ENCODE data around the gene TIMM8A.

The TIMM8A gene

DNA sequence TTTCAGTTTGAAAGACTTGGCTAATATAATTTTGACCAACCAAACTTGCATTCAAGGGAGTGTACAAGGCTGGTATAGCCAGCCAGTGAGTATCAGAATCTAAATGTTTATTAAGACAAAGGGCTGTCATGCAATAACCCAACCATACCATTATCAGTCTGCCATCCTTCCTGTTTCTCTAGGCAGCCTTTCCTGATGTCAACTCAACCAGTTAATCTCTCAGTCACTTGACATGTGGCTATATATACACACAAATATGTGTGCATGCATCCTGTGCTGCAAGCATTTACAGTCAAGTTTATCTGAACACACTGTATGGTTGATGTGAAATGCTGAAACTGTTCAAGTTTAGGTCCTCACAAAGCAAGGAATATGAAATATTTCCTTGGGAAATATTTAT is 20.3 kb upstream of the TIMM8A start:
- Histone ChIP-seq H3K4me3 (ENCODE audit: low read depth, low read length) (no peak overlapping the region), H3K36me3 (replicated peaks) (no peaks in the 10 kb centered on the region), H3K27me3 (replicated peaks) (no peaks in the 10 kb centered on the region), H3K27ac (no peak overlapping the region)
- DNase-seq, result no peak
- in situ Hi-C loops (cut with HindIII; ENCODE audit: low pct_ligation_motif_present, low sequenced_read_pairs), result no loop called here
- TF ChIP-seq, protein P1, sequence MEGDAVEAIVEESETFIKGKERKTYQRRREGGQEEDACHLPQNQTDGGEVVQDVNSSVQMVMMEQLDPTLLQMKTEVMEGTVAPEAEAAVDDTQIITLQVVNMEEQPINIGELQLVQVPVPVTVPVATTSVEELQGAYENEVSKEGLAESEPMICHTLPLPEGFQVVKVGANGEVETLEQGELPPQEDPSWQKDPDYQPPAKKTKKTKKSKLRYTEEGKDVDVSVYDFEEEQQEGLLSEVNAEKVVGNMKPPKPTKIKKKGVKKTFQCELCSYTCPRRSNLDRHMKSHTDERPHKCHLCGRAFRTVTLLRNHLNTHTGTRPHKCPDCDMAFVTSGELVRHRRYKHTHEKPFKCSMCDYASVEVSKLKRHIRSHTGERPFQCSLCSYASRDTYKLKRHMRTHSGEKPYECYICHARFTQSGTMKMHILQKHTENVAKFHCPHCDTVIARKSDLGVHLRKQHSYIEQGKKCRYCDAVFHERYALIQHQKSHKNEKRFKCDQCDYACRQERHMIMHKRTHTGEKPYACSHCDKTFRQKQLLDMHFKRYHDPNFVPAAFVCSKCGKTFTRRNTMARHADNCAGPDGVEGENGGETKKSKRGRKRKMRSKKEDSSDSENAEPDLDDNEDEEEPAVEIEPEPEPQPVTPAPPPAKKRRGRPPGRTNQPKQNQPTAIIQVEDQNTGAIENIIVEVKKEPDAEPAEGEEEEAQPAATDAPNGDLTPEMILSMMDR (IDR thresholded peaks at IDR 0.05; ENCODE audit: low read depth, low read length, missing control alignments), result no peak

DNA sequence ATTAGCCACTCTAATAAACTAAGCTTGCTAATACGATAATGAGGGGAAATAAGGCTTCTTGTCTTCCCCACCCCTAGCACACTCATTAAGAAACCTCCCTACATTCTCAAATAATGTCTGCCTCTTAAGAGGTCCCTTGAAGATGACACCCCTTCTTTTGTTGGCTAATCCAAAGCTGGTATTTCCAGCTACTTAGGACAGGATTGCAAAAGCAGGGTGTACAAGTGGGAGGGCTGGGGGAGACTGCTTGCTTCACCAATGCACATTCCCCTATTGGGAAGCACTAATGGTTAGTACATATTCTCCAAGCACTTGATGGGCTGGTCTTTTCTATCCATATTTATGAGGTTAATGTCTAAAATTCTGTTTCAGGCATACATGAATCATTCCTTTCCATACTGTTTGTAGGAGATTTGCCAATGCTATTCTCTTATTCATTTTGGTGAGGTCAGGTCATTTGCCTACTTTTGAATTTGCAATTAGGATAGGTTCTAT is 16.8 kb upstream of the TIMM8A start:
- H3K27ac ChIP-seq, result no peak overlapping the region
- no peak overlapping the region for H3K4me3 ChIP-seq (ENCODE audit: low read depth, low read length)
- in situ Hi-C loops (cut with HindIII; ENCODE audit: low pct_ligation_motif_present, low sequenced_read_pairs), result no loop called here
- no peaks in the 10 kb centered on the region for H3K27me3 ChIP-seq (replicated peaks)
- DNase-seq, result no peak
- TF ChIP-seq, protein P1 (IDR thresholded peaks at IDR 0.05; ENCODE audit: low read depth, low read length, missing control alignments), result no peak
- no peaks in the 10 kb centered on the region for H3K36me3 ChIP-seq (replicated peaks)

DNA sequence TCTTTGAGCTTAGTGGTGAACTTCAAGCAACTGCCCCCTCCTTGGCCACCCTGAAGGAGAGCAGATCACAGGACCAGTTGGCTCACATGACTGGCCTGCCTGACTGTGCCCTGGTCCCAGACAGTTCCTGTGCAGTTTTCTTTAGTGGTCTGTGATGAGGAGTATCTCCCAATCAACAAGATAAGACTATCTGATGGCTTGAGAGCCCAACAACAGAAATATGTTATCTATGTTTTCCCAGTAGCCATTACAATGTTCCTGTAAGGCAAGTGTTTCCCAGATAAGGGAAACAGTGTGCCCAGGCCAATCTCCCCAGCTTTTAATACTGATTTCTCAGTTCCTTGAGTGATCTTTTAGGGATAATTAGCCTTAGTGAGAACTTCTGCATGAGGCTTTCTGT is 14.2 kb upstream of the TIMM8A start:
- H3K27me3 ChIP-seq (replicated peaks), result no peaks in the 10 kb centered on the region
- TF ChIP-seq, protein P1 (IDR thresholded peaks at IDR 0.05; ENCODE audit: low read depth, low read length, missing control alignments), result no peak
- H3K27ac ChIP-seq, result no peak overlapping the region
- H3K36me3 ChIP-seq (replicated peaks), result no peaks in the 10 kb centered on the region
- no peak overlapping the region for H3K4me3 ChIP-seq (ENCODE audit: low read depth, low read length)
- no peak for DNase-seq
- in situ Hi-C loops (cut with HindIII; ENCODE audit: low pct_ligation_motif_present, low sequenced_read_pairs), result no loop called here

DNA sequence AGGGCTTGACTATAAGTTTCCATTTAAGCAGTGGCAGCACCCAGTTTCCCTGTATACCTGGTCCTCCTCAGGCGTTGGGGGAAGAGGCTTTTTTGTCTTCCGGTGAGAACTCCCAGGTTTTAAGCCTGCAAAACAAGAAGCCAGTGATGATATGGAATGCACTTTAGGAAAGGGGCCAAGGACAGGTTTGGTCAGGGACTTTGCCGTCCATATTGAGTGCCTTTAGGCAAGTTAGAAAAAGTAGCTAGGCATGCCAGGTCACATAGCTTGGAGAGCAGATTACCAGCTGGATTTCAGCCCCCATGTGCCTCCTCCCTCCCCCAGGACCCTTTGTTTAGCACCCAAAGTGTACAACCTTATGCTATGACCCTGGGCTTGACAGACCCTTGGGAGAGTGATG is 13.6 kb upstream of the TIMM8A start:
- no peak overlapping the region for H3K4me3 ChIP-seq (ENCODE audit: low read depth, low read length)
- no peak for DNase-seq
- TF ChIP-seq, protein P1 (IDR thresholded peaks at IDR 0.05; ENCODE audit: low read depth, low read length, missing control alignments), result no peak
- no peak overlapping the region for H3K27ac ChIP-seq
- no peaks in the 10 kb centered on the region for H3K36me3 ChIP-seq (replicated peaks)
- no peaks in the 10 kb centered on the region for H3K27me3 ChIP-seq (replicated peaks)
- in situ Hi-C loops (cut with HindIII; ENCODE audit: low pct_ligation_motif_present, low sequenced_read_pairs), result no loop called here

DNA sequence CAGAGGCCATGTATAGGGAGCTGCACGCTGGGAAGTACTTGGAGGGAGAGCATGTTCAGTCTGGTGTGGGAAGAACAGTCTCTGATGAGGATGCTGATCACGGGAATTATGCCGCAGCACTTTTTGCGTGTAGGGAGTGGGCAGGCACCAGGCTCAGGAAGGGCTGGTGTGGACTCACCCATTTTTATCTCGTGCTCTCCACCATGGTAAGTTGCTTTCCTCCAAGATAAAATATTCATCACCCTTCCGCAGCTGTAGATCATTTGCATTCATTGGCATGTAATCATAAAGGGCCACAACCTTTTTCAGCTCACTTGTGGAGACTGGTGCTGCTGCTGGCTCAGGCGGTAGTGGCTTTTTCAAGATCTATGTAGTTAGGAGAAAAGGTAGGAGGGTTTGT is 11.8 kb upstream of the TIMM8A start:
- DNase-seq, result no peak
- TF ChIP-seq, protein P1 (IDR thresholded peaks at IDR 0.05; ENCODE audit: low read depth, low read length, missing control alignments), result no peak
- H3K4me3 ChIP-seq (ENCODE audit: low read depth, low read length), result no peak overlapping the region
- H3K27me3 ChIP-seq (replicated peaks), result no peaks in the 10 kb centered on the region
- in situ Hi-C loops (cut with HindIII; ENCODE audit: low pct_ligation_motif_present, low sequenced_read_pairs), result no loop called here
- no peak overlapping the region for H3K27ac ChIP-seq
- no peaks in the 10 kb centered on the region for H3K36me3 ChIP-seq (replicated peaks)

DNA sequence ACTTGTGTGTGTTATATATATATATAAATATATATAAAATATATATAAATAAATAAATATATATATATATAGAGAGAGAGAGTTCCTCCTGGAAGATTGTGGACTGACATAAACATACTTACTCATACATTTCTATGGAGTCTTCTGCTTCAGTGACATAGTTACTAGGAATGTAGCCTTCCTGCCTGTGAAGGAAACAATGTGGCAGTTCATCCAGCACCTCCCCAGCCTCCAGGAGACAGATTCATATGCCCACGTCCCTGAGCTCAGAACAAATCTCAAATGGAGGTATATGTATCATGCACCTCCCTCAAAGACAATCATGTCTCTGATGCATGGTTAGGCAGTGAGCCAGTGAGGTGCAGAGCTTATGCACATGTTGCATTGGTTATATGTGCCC is 11.4 kb upstream of the TIMM8A start:
- DNase-seq, result no peak
- Histone ChIP-seq H3K4me3 (ENCODE audit: low read depth, low read length) (no peak overlapping the region), H3K27ac (no peak overlapping the region), H3K27me3 (replicated peaks) (no peaks in the 10 kb centered on the region), H3K36me3 (replicated peaks) (no peaks in the 10 kb centered on the region)
- in situ Hi-C loops (cut with HindIII; ENCODE audit: low pct_ligation_motif_present, low sequenced_read_pairs), result no loop called here
- TF ChIP-seq, protein P1 (IDR thresholded peaks at IDR 0.05; ENCODE audit: low read depth, low read length, missing control alignments), result no peak
